Measurements from ENCODE around the gene MSI2.
A peak's percentile ranks its signal among the peaks of the same experiment; 100 is the strongest.

Gene MSI2

DNA sequence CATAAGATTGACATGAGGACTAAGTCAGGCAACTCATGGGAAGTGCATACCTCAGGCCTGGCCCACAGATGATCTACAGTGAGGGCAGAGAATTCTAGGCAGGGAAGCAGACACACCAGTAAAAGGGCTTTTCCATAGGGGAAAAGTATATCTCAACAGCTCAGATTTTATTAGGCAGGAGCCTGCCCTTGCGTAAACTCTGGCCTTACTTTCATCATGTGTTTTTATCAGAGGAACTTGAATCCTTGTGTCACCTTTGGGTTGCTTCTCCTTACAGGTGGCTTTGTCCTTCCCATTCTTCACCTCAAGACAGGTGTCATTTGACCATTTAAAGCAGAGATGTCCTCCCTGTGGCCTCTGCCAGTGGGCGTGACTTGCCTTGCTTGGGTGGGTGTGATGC is 138.1 kb downstream of the MSI2 start:
- H3K36me3 ChIP-seq (ENCODE audit: insufficient read depth, low read length) = no peaks in the 10 kb centered on the region
- no peak overlapping the region for H3K9ac ChIP-seq (ENCODE audit: low read depth, low read length)
- no peak overlapping the region for H3K4me3 ChIP-seq (ENCODE audit: low read length)
- no peaks in the 10 kb centered on the region for H3K9me3 ChIP-seq (replicated peaks; ENCODE audit: low read length)
- peaks cover 20% of the 10 kb centered on the region for H3K4me1 ChIP-seq (ENCODE audit: control insufficient read depth, insufficient read depth, low read length)
- H3K4me2 ChIP-seq (ENCODE audit: low read length) = no peak overlapping the region
- no peaks in the 10 kb centered on the region for H3K27me3 ChIP-seq (ENCODE audit: control insufficient read depth, insufficient read depth, low read length)

DNA sequence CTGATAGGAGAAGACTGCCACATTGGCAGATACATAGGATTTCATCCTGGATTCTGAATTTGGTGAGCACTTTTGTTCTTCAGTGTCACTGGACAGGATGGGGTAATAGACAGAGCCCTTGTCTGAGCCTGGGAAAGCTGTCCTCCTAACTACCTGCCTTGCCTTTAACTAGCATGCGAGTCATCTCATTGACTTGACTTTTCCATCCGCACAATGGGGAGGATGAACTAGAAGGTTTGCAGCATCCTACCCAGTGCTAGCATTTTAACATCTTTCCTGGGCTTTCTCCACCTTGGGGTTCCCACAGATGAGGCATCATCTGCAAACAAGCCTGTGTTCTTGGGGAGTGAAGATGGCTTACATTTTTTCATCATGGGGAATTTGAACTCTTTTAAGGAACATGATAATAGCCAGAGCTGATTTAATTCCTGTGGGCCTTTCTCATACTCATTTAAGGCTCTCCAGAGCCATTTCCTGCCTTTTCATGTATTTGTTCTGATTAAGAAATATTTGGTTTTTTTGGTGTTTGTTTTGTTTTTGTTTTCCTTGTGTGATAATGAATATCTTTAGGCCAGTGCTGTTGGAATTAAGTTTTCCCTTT is 139.5 kb downstream of the MSI2 start:
- Histone ChIP-seq H3K9me3 (replicated peaks; ENCODE audit: low read length) (no peaks in the 10 kb centered on the region), H3K4me3 (ENCODE audit: low read length) (no peak overlapping the region), H3K9ac (ENCODE audit: low read depth, low read length) (peak overlapping the region; percentile 18), H3K36me3 (ENCODE audit: insufficient read depth, low read length) (no peaks in the 10 kb centered on the region), H3K27me3 (ENCODE audit: control insufficient read depth, insufficient read depth, low read length) (no peaks in the 10 kb centered on the region), H3K4me2 (ENCODE audit: low read length) (no peak overlapping the region), H3K4me1 (ENCODE audit: control insufficient read depth, insufficient read depth, low read length) (peaks cover 23% of the 10 kb centered on the region)

DNA sequence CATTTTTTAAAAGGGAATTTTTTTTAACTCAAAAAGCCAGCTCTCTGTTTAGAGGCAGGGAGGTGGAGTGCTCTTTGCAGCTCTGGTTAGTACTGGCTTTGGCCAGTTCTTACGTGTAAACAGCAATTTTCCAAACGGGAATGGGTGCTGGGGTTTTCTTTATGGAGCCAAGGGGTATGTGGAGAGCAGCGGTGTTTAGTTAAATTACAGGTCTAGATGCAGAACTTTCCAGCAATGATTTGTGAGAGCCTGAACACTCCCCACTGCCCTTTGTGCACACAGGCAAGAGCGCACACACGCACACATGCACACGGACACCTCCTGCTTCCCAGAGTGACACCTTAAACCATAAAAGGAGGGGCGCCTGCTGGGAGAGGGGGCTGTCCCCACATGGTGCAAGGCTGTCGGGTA is 140.2 kb downstream of the MSI2 start:
- H3K9ac ChIP-seq (ENCODE audit: low read depth, low read length) = peak overlapping the region; percentile 18
- peaks cover 16% of the 10 kb centered on the region for H3K4me1 ChIP-seq (ENCODE audit: control insufficient read depth, insufficient read depth, low read length)
- no peaks in the 10 kb centered on the region for H3K36me3 ChIP-seq (ENCODE audit: insufficient read depth, low read length)
- no peaks in the 10 kb centered on the region for H3K27me3 ChIP-seq (ENCODE audit: control insufficient read depth, insufficient read depth, low read length)
- no peak overlapping the region for H3K4me2 ChIP-seq (ENCODE audit: low read length)
- H3K9me3 ChIP-seq (replicated peaks; ENCODE audit: low read length) = no peaks in the 10 kb centered on the region
- no peak overlapping the region for H3K4me3 ChIP-seq (ENCODE audit: low read length)

DNA sequence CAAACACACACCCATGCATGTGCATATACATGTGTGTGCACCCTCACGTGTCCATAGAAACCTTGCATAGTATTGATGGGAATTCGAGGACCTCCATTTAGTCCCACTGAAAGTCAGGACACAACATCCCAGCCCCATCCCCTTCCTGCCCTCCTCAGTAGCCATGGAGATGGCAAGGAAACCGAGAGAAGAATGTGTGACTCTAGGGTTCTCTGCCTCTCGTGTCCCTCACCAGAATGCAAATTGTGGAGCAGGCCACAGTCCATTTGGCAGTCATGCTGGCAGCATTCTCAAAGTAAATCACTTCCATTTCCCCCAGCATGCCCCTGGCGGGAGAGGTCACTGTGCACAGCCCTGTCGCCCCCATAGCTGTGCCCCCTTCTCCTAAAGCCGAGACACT is 141.1 kb downstream of the MSI2 start:
- no peaks in the 10 kb centered on the region for H3K9me3 ChIP-seq (replicated peaks; ENCODE audit: low read length)
- H3K4me2 ChIP-seq (ENCODE audit: low read length) = no peak overlapping the region
- no peaks in the 10 kb centered on the region for H3K27me3 ChIP-seq (ENCODE audit: control insufficient read depth, insufficient read depth, low read length)

DNA sequence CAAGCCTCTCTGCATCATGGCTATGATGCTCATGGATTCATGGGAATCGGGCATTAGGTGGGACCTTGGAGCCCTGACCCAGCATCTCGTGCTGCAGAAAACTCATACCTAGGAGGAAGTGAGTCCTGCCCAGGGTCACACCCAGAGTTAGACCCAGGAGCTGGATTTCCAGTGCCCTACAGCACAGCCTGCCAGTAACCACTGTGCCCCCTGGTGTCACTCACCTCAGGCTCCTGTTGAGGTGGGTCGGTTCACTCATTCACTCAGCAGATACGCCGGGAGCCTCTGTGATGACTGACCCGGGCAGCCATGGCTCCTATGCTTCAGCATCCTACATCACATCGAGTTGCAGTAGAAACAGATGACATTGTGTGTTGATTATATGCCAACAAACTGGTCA is 143.4 kb downstream of the MSI2 start:
- H3K27me3 ChIP-seq (ENCODE audit: control insufficient read depth, insufficient read depth, low read length) = no peaks in the 10 kb centered on the region
- H3K4me3 ChIP-seq (ENCODE audit: low read length) = no peak overlapping the region
- no peak overlapping the region for H3K9ac ChIP-seq (ENCODE audit: low read depth, low read length)
- H3K9me3 ChIP-seq (replicated peaks; ENCODE audit: low read length) = no peaks in the 10 kb centered on the region
- H3K36me3 ChIP-seq (ENCODE audit: insufficient read depth, low read length) = peaks cover 17% of the 10 kb centered on the region
- H3K4me2 ChIP-seq (ENCODE audit: low read length) = no peak overlapping the region
- peaks cover 10% of the 10 kb centered on the region for H3K4me1 ChIP-seq (ENCODE audit: control insufficient read depth, insufficient read depth, low read length)

More for the DNA sequence above, 141.1 kb downstream of the MSI2 start:
- Histone ChIP-seq H3K4me3 (ENCODE audit: low read length) (no peak overlapping the region), H3K9ac (ENCODE audit: low read depth, low read length) (no peak overlapping the region), H3K4me1 (ENCODE audit: control insufficient read depth, insufficient read depth, low read length) (peaks cover 10% of the 10 kb centered on the region), H3K36me3 (ENCODE audit: insufficient read depth, low read length) (peaks cover 6% of the 10 kb centered on the region)

DNA sequence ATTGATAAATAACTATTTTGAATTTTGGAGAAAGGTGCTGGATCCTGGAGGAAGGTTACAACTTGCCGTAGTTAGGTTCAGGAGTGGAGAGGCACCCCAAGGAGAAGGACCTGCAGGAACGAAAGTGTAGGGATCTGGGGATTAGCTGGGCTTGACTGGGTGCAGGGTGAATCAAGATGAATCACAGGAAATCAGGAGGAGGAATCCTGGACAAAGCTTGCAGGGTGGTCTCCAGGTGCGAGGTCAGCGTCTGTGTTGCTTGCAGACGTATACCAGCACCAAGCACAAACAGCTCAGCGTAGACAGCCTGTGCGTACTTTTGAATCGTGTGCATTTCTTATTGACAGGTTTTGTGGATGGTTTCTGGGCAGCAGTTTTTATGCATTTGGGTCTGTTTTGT is 144.3 kb downstream of the MSI2 start:
- Histone ChIP-seq H3K27me3 (ENCODE audit: control insufficient read depth, insufficient read depth, low read length) (no peaks in the 10 kb centered on the region), H3K4me3 (ENCODE audit: low read length) (no peak overlapping the region), H3K36me3 (ENCODE audit: insufficient read depth, low read length) (peaks cover 17% of the 10 kb centered on the region), H3K9ac (ENCODE audit: low read depth, low read length) (no peak overlapping the region), H3K9me3 (replicated peaks; ENCODE audit: low read length) (no peaks in the 10 kb centered on the region), H3K4me1 (ENCODE audit: control insufficient read depth, insufficient read depth, low read length) (peaks cover 9% of the 10 kb centered on the region), H3K4me2 (ENCODE audit: low read length) (no peak overlapping the region)

DNA sequence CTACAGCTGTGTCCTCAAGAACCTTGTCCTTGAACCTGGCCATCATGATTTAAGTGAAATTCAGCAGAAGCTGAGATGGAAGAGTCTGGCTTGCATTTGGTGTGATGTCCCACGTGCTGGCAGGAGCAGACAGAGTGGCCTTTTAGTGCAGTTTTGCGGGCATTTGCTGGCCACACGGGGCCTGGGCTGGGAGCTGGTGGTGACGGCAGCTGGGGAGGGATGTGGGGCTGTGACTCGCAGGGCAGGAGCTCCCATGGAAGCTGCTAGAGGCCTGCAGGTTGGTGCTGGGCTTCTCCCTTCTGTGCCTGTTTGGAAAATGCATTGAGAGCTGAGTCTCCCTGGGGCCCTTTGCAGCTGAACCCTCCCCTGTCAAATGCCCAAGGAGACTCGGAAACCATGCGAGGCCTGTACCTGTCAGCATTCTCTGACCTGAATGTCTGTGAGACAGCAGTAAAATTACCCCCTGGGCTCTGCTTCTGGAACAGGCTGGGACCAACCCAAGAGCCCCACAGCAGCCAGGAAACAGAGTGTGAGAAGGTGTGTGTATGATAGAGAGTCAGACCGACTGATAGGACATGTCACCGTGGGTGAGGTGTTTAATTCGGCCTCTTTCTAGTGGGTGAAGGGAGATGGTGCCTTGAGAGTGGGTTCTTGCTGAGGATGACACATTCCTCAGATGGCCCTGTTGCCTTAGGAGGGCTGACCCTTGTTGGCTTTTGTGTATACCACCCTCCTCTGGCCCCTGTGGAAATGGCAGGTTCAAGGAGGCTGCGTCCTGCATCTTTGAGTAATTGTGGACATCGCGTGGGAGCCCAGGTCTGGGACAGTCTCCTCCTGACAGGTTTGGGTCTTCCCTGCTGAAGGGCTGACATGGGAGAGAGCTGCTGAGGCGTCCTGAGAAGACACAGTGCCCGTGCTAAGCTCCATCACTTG is 145.5 kb downstream of the MSI2 start:
- Histone ChIP-seq H3K9ac (ENCODE audit: low read depth, low read length) (no peak overlapping the region), H3K4me3 (ENCODE audit: low read length) (no peak overlapping the region), H3K27me3 (ENCODE audit: control insufficient read depth, insufficient read depth, low read length) (no peaks in the 10 kb centered on the region), H3K4me1 (ENCODE audit: control insufficient read depth, insufficient read depth, low read length) (peaks cover 6% of the 10 kb centered on the region), H3K9me3 (replicated peaks; ENCODE audit: low read length) (no peaks in the 10 kb centered on the region), H3K36me3 (ENCODE audit: insufficient read depth, low read length) (peaks cover 21% of the 10 kb centered on the region), H3K4me2 (ENCODE audit: low read length) (no peak overlapping the region)

DNA sequence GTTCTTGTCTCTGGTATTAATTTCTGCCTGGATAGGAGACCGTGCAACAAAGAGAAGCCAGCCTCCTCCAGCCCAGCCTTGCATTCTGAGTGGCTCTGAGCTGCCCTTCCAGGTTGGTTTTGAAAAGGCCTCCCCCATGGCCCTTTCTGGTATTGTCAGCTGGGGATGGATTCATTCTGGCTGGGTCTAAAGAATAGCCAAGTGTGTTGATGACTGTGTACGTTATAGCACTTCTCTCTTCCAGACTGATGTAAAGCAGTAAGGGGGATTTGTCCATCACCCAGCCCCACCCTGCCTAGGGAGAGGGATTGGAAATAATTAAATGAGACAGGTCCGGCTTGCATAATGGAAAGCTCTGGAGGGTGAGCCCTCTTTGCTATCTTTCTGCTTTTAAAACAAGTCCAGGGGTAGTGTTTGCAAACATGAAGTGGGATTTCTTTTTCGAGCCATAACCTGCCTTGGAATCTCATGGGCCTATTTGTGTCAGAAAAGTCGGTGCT is 146.4 kb downstream of the MSI2 start:
- peaks cover 6% of the 10 kb centered on the region for H3K4me1 ChIP-seq (ENCODE audit: control insufficient read depth, insufficient read depth, low read length)
- H3K9me3 ChIP-seq (replicated peaks; ENCODE audit: low read length) = no peaks in the 10 kb centered on the region
- peaks cover 23% of the 10 kb centered on the region for H3K36me3 ChIP-seq (ENCODE audit: insufficient read depth, low read length)

DNA sequence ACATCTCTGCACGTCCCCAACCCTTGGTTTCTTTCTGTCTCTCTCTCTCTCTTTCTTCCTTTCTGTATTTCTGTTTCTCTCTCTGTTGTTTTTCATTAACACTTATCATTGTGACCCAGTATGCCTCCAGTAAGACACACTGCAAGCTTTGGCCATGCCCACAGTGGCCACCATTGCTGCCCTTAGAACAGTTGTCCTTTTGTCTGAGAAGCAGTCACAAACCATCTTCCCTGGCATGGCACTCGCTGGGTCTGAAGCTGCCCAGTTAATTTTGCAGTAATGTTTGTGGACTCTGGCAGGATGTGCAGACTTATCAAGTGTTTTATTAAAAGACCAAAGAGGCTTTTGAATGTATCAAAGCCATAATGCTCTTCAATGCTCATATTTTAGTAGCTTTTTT is 146.9 kb downstream of the MSI2 start:
- no peak overlapping the region for H3K4me2 ChIP-seq (ENCODE audit: low read length)
- H3K4me1 ChIP-seq (ENCODE audit: control insufficient read depth, insufficient read depth, low read length) = peaks cover 6% of the 10 kb centered on the region
- H3K9me3 ChIP-seq (replicated peaks; ENCODE audit: low read length) = no peaks in the 10 kb centered on the region
- no peak overlapping the region for H3K4me3 ChIP-seq (ENCODE audit: low read length)
- H3K9ac ChIP-seq (ENCODE audit: low read depth, low read length) = no peak overlapping the region
- H3K27me3 ChIP-seq (ENCODE audit: control insufficient read depth, insufficient read depth, low read length) = no peaks in the 10 kb centered on the region
- H3K36me3 ChIP-seq (ENCODE audit: insufficient read depth, low read length) = peaks cover 26% of the 10 kb centered on the region

More for the DNA sequence above, 146.4 kb downstream of the MSI2 start:
- no peak overlapping the region for H3K4me3 ChIP-seq (ENCODE audit: low read length)
- no peaks in the 10 kb centered on the region for H3K27me3 ChIP-seq (ENCODE audit: control insufficient read depth, insufficient read depth, low read length)
- no peak overlapping the region for H3K9ac ChIP-seq (ENCODE audit: low read depth, low read length)
- no peak overlapping the region for H3K4me2 ChIP-seq (ENCODE audit: low read length)

DNA sequence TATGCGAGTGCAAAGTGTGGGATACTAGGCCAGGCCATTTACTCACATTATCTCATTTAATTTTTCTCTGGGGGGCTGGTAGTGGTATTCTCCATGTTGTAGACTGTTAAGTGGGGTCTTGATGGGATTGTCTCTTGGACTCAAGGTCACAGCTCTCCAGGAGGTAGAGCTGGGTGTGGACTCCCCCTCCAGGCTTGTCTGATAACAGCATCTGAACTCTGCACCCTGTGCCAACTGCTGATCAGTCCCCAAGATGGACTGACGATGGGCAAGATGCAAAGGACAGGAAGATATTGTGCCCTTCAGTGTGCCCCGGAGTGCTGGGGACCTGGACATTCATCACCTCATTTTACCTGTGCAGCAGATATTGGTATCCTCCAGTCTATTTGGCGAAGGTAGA is 147.8 kb downstream of the MSI2 start:
- Histone ChIP-seq H3K4me3 (ENCODE audit: low read length) (no peak overlapping the region), H3K4me1 (ENCODE audit: control insufficient read depth, insufficient read depth, low read length) (peaks cover 6% of the 10 kb centered on the region), H3K9me3 (replicated peaks; ENCODE audit: low read length) (no peaks in the 10 kb centered on the region), H3K9ac (ENCODE audit: low read depth, low read length) (no peak overlapping the region), H3K27me3 (ENCODE audit: control insufficient read depth, insufficient read depth, low read length) (no peaks in the 10 kb centered on the region), H3K36me3 (ENCODE audit: insufficient read depth, low read length) (peaks cover 26% of the 10 kb centered on the region), H3K4me2 (ENCODE audit: low read length) (no peak overlapping the region)

DNA sequence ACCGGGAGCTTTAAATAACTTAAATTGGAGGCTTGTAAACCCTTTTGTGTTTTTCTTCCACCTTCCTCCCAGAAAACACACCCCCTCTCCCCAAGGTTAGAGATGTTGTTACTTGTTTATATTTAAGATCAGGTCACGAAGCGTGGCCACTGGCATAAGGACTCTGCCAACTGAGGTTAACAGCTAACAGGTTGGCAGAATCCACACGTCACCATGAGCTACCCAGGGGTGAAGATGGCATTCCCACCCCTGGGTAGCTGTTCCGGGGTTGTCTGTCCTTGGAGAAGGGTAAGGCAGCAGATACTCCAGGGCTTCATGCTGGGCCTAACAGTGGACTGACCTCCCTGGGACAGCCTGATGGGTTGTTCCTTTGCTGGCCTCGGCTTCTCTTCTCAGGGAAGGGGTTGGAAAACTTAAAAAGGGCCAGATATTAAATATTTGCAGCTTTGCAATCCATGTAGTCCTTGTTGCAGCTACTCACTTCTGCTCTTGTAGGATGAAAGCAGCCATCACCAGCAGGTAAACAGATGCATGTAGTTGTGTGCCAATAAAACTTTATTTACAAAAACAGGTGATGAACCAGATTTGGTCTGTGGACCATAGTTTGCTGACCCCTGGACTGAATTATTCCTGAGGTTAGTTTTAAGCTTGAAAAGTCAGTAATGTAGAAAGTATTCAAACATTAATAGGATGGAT is 148.6 kb downstream of the MSI2 start:
- no peak overlapping the region for H3K4me2 ChIP-seq (ENCODE audit: low read length)
- no peak overlapping the region for H3K4me3 ChIP-seq (ENCODE audit: low read length)
- H3K9me3 ChIP-seq (replicated peaks; ENCODE audit: low read length) = no peaks in the 10 kb centered on the region
- H3K27me3 ChIP-seq (ENCODE audit: control insufficient read depth, insufficient read depth, low read length) = no peaks in the 10 kb centered on the region
- H3K9ac ChIP-seq (ENCODE audit: low read depth, low read length) = no peak overlapping the region
- peaks cover 26% of the 10 kb centered on the region for H3K36me3 ChIP-seq (ENCODE audit: insufficient read depth, low read length)
- H3K4me1 ChIP-seq (ENCODE audit: control insufficient read depth, insufficient read depth, low read length) = peaks cover 6% of the 10 kb centered on the region

Data from skeletal muscle satellite cell (primary cell).